Ovary (tissue), 9 donors: ENCODE results near the gene OSBPL3. TPM values are rescaled to one million over a fixed set of nuclear protein-coding genes. Genes with fewer than 3 reads are reported as not detected.
"Not testable (repeated sequence)": the region's sequence is repeated elsewhere in the genome, so short reads cannot be mapped to it uniquely, and the experiment has no call there.

Experiments
- DNase-seq, 5 donors: peaks; one replicate each; pipeline ENCODE4 v3.0.0-alpha.2; 2019 to 2020
- H3K27ac ChIP-seq, 2 donors: fragments of 200-600 bp; one replicate each; pipeline versions ENCODE4 v1.5.1 to v1.8.0; 2019 to 2022
- H3K27me3 ChIP-seq: fragments of 200-600 bp; one replicate; pipeline ENCODE4 v1.8.0; 2022
- H3K36me3 ChIP-seq: fragments of 200-600 bp; sonication (generic); one replicate; pipeline ENCODE4 v1.5.1; 2019
- H3K4me1 ChIP-seq: one replicate; pipeline ENCODE4 v1.8.1; 2013; ENCODE audit warnings: mild to moderate bottlenecking, moderate library complexity; ENCODE audit not compliant: insufficient read depth
- H3K4me3 ChIP-seq: fragments of 200-600 bp; sonication (generic); one replicate; pipeline ENCODE4 v1.5.1; 2017
- H3K9me3 ChIP-seq, 2 donors: fragments of 200-600 bp in 1 of 2; sonication (generic) in 1 of 2; one replicate each; pipeline versions ENCODE4 v1.5.1 to v1.8.1; 2013 to 2019; ENCODE audit warnings: mild to moderate bottlenecking in 1 of 2, moderate library complexity in 1 of 2
- CTCF ChIP-seq, 3 donors: fragments of 450-650 bp in 2 of 3; fragments of 200-600 bp in 1 of 3; IDR thresholded peaks; one replicate each; pipeline versions ENCODE4 v1.5.1 to v1.8.0; 2016 to 2022; ENCODE audit warnings: antibody characterized with exemption in 3 of 3, mild to moderate bottlenecking in 1 of 3
- EP300 ChIP-seq: sonication (generic); formaldehyde crosslinking; IDR thresholded peaks from one replicate; pipeline ENCODE4 v1.6.1; 2017; ENCODE audit warnings: antibody characterized with exemption
- POLR2A ChIP-seq: fragments of 450-650 bp; IDR thresholded peaks from one replicate; pipeline ENCODE4 v1.6.1; 2017; ENCODE audit warnings: antibody characterized with exemption, mild to moderate bottlenecking, moderate library complexity
- WGBS, 3 donors: extraction: QIAGEN DNeasy Blood & Tissue Kit in 1 of 3; methylation state at CpG; one replicate each; pipeline versions ENCODE4 v1.1.5 to v1.1.7; 2013 to 2017; 5-methylcytosine and 5-hydroxymethylcytosine counted together
- intact Hi-C, 4 donors: fragments of 100-400 bp; cut with DNase I; formaldehyde crosslinking; loops; one replicate each; pipeline versions ENCODE4 v1.11.0 to v1.15.1; 2022 to 2023
- polyA plus RNA-seq, 2 donors: library from polyadenylated mRNA; stranded (reverse); fragments of 200-250 nt in 1 of 2; fragments of 350-450 nt in 1 of 2; fragmentation: Illumina TruSeq in 1 of 2; extraction: RNeasy Lipid Tissue Mini Kit (QIAGEN cat#74804) in 1 of 2; gene quantifications; one replicate each; pipeline ENCODE4 v1.2.3, GENCODE V29; 2013 to 2014
- total RNA-seq, 7 donors: library from RNA; depleted of rRNA in 2 of 7; stranded (reverse); fragments of >200 nt in 2 of 7; fragmentation: NEBNext Ultra II Directional in 3 of 7; extraction: Animal tissue kit (Norgen Biotek cat#: 25700) in 3 of 7; gene quantifications; one replicate each; pipeline versions ENCODE4 v1.1.0 to v1.2.4, GENCODE V29; 2016 to 2023
- donor health status: DM: no; HTN: no; CAD: no; lungs with moderate emphysema.
- donor health status: DM: no; HTN: no; CAD: no.
- donor health status: Bipolar disorder and iron deficiency.
- donor health status: DM: yes; HTN: yes; CAD: no.
- donor health status: DM: no; HTN: no; CAD: no.
- donor health status: DM: yes; HTN: yes; CAD: no.

Gene OSBPL3
- total and polyA plus RNA-seq, 9 donors, result 6.0 to 29.1 (median 13.1) TPM

- Histone ChIP-seq H3K27ac (peak overlapping the region in 1 of 2 donors; percentile 84), H3K4me3 (no peak overlapping the region), H3K36me3 (no peaks in the 10 kb centered on the region), H3K27me3 (no peaks in the 10 kb centered on the region), H3K9me3 (no peaks in the 10 kb centered on the region), H3K4me1 (peaks cover 18% of the 10 kb centered on the region)
- intact Hi-C loops, result no loop called here
- peak in 1 of 5 donors; percentile 37 for DNase-seq
- TF ChIP-seq EP300 (no peak), CTCF (IDR thresholded peaks at IDR 0.05) (no peak), POLR2A (no peak)
- 94 to 97% (median 96%) methylated on average over 4 of the region's 4 CpGs for WGBS, 3 donors
These were observed 73.8 kb downstream of the OSBPL3 start for GRCh38 chr7:24905996-24906770.

GRCh38 chr7:24903992-24904391 is 76.0 kb downstream of the OSBPL3 start:
- H3K9me3 ChIP-seq, DNase-seq, H3K4me3 ChIP-seq, H3K27me3 ChIP-seq, intact Hi-C loops, H3K36me3 ChIP-seq: not testable (repeated sequence)
- peak overlapping the region in 1 of 2 donors; percentile 33 for H3K27ac ChIP-seq
- WGBS, 3 donors, result 83 to 90% (median 87%) methylated on average over 4 of the region's 4 CpGs
- H3K4me1 ChIP-seq, result peaks cover 13% of the 10 kb centered on the region

GRCh38 chr7:24903559-24903958 is 76.4 kb downstream of the OSBPL3 start:
- Histone ChIP-seq H3K27me3 (no peaks in the 10 kb centered on the region), H3K4me3 (no peak overlapping the region), H3K27ac (no peak overlapping the region), H3K9me3 (no peaks in the 10 kb centered on the region), H3K4me1 (peaks cover 13% of the 10 kb centered on the region), H3K36me3 (no peaks in the 10 kb centered on the region)
- TF ChIP-seq POLR2A, result no peak
- no peak for TF ChIP-seq EP300
- TF ChIP-seq CTCF (IDR thresholded peaks at IDR 0.05), result no peak
- WGBS, 3 donors, result 93 to 96% (median 95%) methylated on average over 3 of the region's 3 CpGs
- intact Hi-C loops, result no loop called here
- no peak for DNase-seq

GRCh38 chr7:24902931-24903330 is 77.0 kb downstream of the OSBPL3 start:
- TF ChIP-seq CTCF (IDR thresholded peaks at IDR 0.05), result no peak
- no peak for TF ChIP-seq POLR2A
- TF ChIP-seq EP300, result no peak
- intact Hi-C loops, result no loop called here
- Histone ChIP-seq H3K4me3 (no peak overlapping the region), H3K9me3 (no peaks in the 10 kb centered on the region), H3K4me1 (peaks cover 13% of the 10 kb centered on the region), H3K27ac (no peak overlapping the region), H3K36me3 (no peaks in the 10 kb centered on the region), H3K27me3 (no peaks in the 10 kb centered on the region)
- WGBS, 3 donors, result 90 to 94% (median 94%) methylated on average over 2 of the region's 2 CpGs
- DNase-seq, result no peak

- H3K27me3 ChIP-seq, result no peaks in the 10 kb centered on the region
- H3K9me3 ChIP-seq, result no peaks in the 10 kb centered on the region
- H3K4me3 ChIP-seq, result no peak overlapping the region
- DNase-seq, result no peak
- TF ChIP-seq CTCF (IDR thresholded peaks at IDR 0.05), result no peak
- no peak for TF ChIP-seq POLR2A
- no peak for TF ChIP-seq EP300
- no peak overlapping the region for H3K27ac ChIP-seq
- H3K36me3 ChIP-seq, result no peaks in the 10 kb centered on the region
- 61 to 70% (median 62%) methylated on average over 2 of the region's 2 CpGs for WGBS, 3 donors
- intact Hi-C loops, result no loop called here
- peaks cover 13% of the 10 kb centered on the region for H3K4me1 ChIP-seq
These were observed 77.7 kb downstream of the OSBPL3 start for GRCh38 chr7:24902276-24902675.
